AG08396 (cell line): ENCODE results near the gene MYLK.

Experiments
- DNase-seq: peaks from one replicate; pipeline ENCODE4 v3.0.0; 2012; ENCODE audit warnings: low spot score, mixed read lengths

MYLK gene

GRCh38 chr3:123791417-123791816 lies 92.7 kb downstream of the MYLK start:
- no peak for DNase-seq

GRCh38 chr3:123791073-123791370 lies 93.1 kb downstream of the MYLK start:
- no peak for DNase-seq

DNA sequence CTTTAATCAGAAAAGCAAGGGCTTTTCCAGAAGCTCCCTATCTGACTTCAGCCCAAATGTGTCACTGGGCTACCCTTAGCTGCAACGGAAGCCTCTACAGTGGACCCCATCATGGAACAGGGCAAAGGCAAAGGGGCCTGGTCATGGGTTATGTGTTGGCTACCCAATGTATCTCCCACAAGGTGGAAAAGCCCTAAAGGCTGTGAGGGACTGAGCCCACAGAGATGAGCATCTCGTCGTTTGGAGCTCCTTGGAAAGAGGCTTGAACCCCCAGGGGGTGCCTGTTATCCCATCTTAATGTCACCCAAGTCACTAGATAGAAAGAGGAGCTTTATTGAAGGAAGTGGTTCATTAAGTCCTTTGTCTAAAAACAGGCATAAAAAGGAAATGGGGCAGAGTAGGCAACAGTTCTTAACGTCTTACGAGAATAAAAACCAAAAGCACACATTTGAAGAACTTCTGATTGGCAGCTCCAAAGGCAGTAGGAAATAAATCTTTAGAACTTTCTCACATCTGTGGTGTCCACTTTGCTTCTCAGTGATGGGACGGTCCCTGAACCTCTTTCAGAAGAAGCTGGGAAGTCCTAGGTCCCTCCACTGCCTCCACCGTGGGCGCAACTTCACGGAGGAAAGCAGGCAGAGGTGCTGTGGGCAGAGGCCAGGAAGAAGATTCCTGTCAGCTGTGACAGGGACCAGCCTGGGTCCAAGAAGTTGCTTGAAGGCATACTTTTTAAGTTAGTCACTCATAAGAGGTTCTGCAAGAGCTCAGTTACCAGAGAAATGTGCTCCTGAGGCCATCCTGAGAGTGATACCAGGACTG lies 93.7 kb downstream of the MYLK start:
- DNase-seq, result no peak

DNA sequence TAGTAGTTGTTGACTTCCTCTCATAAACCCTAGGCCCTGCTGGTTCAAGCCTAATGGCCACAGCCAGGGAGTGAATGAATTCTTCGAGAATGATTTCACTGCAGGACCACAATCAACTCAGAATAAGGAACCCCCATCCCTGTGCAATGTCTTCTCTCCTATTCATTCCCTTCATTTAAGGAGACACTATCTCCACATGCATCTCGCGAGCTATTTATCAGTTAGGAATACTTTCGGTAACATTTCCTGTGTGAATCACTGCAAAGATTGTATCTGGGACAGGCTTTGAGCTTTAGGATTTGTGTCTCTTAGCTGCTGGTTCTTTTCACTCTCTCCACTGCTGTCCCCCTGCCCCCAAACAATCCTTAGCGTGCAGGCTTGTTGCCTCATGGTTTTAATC lies 94.4 kb downstream of the MYLK start:
- no peak for DNase-seq

DNA sequence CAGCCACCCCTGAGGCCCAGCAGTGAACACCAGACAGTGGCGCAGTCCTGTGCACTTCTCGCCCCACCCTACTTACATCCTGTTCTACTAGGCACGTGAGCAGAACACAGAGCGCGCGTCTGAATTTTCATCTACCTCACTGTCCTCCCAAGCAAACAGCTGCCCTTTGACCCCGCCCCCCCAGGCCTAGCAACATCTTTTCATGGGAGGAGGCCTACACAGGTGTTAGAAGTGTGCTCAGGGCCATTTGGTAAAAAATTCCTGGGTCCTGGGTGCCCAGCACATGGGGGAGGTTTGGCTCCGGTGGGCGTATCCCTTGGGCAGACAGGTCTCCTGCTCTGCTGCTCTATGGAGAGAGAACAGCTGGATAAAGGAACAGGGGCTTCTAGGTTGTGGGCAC lies 95.0 kb downstream of the MYLK start:
- DNase-seq, result no peak

GRCh38 chr3:123788710-123789109 lies 95.4 kb downstream of the MYLK start:
- DNase-seq, result no peak

GRCh38 chr3:123787133-123787532 lies 97.0 kb downstream of the MYLK start:
- no peak for DNase-seq

GRCh38 chr3:123785602-123786001 lies 98.5 kb downstream of the MYLK start:
- DNase-seq, result no peak

DNA sequence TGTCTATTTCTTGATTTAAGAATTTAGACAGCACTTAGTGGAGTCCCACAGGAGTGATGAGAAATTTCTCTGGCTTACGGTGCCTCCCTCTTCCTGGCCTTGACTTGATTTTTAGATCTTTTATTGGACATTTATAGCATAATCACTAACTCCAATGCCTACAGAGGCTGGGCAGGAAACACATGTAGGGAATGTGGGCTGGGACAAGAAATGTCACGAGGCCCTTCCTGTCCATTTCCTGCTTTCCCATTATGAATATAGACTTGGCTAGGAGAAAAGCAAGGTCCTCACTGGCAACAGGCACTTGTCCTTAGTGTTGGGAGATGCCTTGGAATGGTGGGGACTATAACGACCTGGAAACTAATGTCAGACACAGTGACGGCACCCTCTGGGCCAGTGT lies 100.3 kb downstream of the MYLK start:
- DNase-seq, result no peak

DNA sequence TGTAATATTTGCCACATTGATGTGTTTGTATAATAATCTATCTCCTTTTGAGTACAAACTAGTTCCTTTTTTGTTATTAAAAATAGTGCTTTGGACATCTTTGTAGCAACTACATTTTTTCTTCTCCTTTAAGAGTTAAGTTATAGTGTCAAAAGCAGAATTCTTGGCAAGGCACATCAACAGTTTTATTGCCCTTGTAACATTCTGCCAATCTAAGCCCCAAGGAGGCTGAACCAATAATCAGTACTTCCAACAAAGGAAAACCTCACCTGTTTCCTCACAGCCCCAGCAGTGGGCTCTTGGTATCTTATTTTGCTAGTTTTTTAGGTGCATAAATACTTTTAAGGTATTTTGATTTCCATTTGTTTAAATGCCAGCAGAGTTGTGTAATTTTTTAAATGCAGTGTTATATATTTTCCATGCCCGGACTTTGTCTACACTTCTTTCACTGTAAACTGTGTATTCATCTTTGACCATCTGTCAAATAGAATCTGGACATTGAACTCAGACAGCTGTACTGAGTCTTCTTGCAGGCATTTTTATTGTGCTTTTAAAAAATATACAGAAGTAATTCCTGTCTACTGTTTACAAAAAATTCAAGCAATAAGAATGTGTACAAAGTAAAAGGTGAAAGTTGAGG lies 101.0 kb downstream of the MYLK start:
- DNase-seq, result no peak

- DNase-seq, result no peak
Observed at GRCh38 chr3:123782488-123782887, 101.6 kb downstream of the MYLK start.

GRCh38 chr3:123781571-123782275 lies 102.4 kb downstream of the MYLK start:
- DNase-seq, result no peak

GRCh38 chr3:123781138-123781537 lies 103.0 kb downstream of the MYLK start:
- DNase-seq, result no peak

DNA sequence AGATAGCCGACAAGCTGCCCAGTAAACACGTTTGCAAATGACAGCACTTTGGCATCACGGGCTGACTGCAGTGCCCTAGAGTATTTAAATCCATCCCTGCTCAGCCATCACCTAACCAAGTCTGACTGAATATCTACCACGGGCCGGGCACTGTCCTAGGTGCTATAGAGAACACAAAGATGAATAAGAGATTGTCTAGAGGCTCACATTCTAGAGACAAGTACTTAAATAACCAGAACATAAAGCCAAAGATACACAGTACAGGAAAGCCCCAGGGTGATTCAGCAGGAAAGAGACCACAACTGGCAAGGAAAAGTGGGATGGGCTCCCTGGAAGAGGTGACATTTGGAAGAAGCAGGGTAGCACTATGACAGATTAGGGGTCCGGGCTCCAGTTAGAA lies 103.5 kb downstream of the MYLK start:
- DNase-seq, result no peak

- no peak for DNase-seq
Observed at GRCh38 chr3:123779655-123780231, 104.4 kb downstream of the MYLK start.

GRCh38 chr3:123778991-123779622 lies 105.0 kb downstream of the MYLK start:
- DNase-seq, result no peak

DNA sequence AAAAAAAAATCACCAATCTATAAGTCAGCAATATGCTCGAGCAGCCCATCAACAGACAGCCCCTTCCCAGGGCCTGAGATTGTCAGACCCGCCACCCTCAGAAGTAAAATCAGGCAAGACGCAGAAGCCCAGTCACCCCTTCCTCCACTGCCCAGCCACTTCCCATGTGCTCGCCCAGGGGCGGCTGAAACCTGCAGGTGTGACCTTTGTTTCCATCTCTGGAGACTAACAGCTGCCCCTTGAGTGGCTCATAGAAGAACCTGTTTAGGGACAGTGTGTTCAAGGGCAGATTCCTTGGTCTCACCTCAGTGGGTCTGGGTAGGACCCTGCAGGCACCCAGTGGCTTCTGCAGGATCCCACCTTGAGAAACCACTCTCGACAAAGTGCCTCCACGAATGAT lies 105.6 kb downstream of the MYLK start:
- DNase-seq, result no peak

- no peak for DNase-seq
Observed at GRCh38 chr3:123776071-123776782, 107.9 kb downstream of the MYLK start.

GRCh38 chr3:123774474-123774873 lies 109.7 kb downstream of the MYLK start:
- DNase-seq, result no peak

- DNase-seq, result peak; percentile 54
Observed at GRCh38 chr3:123773681-123774431, 110.3 kb downstream of the MYLK start.

GRCh38 chr3:123769356-123769743 lies 114.8 kb downstream of the MYLK start:
- DNase-seq, result no peak
